Measurements from ENCODE around the gene DSC2.
"Not testable (repeated sequence)": the region's sequence is repeated elsewhere in the genome, so short reads cannot be mapped to it uniquely, and the experiment has no call there.

Gene DSC2

DNA sequence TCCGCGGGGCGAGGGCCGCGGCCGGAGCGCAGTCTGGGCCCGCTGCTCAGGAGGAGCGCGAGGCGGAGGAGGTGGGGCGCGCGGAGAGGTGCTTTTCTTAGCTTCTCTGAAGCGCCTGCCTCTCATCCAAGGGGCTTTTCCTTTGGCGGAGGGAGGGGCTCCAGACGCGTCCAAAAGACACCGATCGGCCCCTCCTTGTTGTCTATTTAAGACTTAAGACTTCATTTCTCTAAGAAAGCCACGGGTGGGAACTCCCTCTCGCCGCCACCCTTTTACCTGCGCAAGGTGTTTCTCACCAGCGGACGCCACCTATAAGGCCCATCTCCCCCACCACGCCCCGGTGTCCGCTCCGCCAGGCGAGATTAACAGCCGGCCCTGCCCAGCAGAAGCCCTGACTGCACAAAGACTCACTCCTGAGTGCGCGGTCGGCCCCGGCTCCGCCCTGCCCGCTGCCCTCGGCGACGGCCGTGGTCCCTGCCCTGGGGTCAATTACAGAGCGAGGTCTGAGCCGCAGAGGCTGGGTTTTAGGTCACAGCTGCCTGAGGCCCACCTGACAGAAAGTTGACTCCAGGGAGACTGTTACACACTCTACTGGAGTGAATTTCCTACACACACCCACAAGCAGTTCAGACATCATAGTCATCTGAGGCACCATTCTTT is at the start of gene DSC2:
TSS of gene DSC2 (minus strand) at position 397 of the 660 bp plus-strand sequence. CDS start 450 bp downstream, outside the sequence.
- DNase-seq: no peak

DNA sequence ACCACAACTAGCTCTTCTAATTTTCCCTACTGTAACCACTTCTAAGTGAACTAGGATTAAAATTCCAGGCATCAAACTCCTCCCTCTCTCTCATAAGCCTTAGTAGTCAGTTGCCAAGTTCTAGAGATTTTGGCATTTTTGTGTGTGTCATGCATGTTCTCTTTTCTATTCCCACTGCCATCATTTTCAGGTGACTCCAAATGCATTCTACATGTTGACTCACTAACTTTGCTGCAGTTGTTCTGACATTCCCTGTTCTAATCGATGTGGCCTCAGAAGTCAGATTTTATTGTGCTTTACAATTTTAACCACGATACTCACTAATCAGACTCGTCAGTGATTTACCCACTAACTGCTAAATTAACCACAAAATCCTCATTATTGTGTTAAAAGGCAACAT is 47.1 kb upstream of the DSC2 start:
- no peak for DNase-seq

- no peak for DNase-seq
Measured at GRCh38 chr18:31148600-31148999, 46.4 kb upstream of the DSC2 start.

GRCh38 chr18:31146809-31147208 is 44.6 kb upstream of the DSC2 start:
- no peak for DNase-seq

DNA sequence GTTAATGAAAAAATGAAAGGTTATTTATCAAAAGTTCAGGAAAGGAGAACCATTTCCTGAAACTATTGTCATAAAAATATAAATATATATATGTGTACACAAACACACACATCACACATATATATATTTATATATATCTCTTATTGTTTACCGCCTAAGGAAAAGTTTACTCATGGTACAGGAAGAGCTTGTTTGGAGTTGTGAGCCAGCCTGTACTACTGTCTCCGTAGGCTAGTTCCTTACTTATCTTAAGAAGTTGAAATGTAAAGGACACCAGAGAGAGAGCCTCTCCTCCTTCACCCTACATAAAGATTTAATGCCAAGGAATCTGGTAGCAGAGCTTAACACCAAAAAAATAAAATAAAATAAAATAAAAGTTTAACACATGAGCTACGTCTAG is 40.8 kb upstream of the DSC2 start:
- no peak for DNase-seq

GRCh38 chr18:31138709-31139108 is 36.5 kb upstream of the DSC2 start:
- no peak for DNase-seq

DNA sequence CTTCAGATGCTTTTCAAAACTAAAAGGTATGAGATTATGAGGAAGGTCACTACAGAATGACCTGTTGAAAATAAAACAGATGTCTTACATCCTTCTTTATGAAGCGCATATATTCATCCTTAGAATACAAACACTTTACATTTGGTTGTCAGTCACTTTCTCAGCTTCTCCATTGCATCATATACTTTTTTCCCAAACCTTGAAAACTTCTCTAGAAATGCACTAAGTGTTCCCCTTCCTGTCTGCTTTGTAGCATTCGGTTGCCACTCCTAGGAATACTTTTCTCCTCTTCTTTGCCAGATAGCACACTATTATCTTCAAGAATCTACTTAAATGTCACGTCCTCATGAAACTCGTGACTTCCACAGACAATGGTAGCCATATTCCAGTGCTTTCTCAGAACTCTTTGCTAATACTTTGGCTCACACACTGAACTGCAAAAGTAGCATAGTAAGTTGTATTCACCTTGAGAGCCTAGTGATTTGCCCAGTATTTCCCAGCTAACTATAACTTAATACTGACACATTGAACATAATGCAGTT is 32.8 kb upstream of the DSC2 start:
- no peak for DNase-seq

- no peak for DNase-seq
Measured at GRCh38 chr18:31129398-31130115, 27.3 kb upstream of the DSC2 start.

- DNase-seq: no peak
Measured at GRCh38 chr18:31125878-31126277, 23.7 kb upstream of the DSC2 start.

DNA sequence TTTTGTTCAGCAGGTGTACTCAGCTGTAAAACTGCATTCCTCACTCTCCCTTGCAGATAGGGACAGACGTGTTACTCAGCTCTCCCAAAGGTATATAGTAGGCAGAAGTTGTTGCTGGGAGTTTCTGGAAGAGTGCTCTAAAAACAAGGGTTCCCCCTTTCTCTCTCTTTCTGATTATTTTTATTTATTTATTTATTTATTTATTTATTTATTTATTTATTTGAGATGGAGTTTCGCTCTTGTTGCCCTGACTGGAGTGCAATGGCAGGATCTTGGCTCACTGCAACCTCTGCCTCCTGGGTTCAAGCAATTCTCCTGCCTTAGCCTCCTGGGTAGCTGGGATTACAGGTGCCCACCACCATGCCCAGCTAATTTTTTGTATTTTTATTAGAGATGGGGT is 20.9 kb upstream of the DSC2 start:
- not testable (repeated sequence) for DNase-seq

DNA sequence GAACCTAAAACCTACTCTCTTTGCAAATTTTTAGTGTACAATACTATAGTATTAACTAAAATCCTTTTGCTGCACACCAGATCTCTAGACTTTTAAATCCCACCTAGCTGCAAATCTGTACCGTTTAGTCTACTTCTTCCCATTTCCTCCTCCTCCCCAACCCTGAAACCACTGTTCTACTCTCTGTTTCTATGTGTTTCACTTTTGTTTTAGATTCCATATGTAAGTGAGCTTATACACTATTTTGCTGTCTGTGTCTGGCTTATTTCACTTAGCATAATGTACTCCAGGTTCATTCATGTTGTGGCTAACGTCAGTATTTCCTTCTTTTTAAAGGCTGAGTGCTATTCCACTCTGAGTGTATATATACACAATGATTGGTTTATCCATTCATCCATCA is 18.4 kb upstream of the DSC2 start:
- DNase-seq: no peak

DNA sequence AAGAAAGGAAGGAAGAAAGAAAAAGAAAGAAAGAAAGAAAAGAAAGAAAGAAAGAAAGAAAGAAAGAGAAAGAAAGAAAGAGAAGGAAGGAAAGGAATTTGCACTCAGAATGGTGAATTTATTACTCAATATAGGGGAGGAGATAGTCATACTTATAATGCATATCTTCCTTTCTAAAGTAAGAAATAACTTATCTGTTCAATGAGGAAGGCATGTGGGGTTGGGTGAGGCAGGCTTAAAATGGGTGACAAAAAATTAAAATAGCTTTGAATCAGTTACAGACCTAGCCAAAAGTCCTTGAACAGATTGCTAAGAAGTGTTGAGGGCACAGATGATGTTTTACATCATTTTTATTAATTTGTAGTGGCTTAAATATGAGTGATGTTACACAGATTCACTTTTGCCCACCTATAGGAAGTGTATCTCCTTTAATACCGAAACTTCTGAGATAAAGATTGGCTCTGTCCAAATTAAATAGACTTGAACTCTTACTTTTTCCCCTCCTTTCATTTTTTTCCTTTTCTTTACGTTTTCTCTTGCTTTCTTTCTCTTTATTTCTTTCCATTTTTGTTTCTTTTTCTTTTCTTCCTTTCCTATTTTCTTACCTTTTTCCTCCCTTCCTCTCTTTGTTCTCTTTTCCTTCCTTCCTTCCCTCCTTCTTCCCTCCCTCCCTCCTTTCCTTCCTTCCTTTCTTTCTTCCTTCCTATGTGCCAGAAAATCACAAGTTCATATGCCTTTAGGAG is 14.8 kb upstream of the DSC2 start:
- DNase-seq: no peak

DNA sequence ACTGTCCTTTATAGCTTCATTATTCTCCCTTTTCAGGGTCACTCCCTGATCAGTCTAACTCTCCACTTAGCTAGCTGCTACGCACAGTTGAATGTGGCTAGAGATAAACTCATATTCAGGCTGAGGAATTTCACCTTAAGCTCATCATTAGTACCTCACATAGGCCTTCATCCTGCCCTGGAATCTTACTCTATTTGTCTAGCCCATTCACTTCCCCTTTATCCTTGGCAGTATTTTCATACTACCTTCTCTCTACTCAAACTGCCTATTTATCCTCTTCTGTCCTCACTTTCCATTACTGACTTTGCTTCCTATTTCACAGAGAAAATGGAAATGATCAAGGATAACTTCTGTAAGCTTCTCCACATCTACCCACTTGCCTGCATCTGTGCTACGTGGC is 10.6 kb upstream of the DSC2 start:
- no peak for DNase-seq

GRCh38 chr18:31105733-31106132 is 3.5 kb upstream of the DSC2 start:
- DNase-seq: peak; percentile 17

- DNase-seq: no peak
Measured at GRCh38 chr18:31104444-31104843, 2.2 kb upstream of the DSC2 start.

- DNase-seq: no peak
Measured at GRCh38 chr18:31103423-31103822, 1.2 kb upstream of the DSC2 start.

GRCh38 chr18:31102941-31103340 is 720 bp upstream of the DSC2 start:
- DNase-seq: no peak

- DNase-seq: no peak
Measured at GRCh38 chr18:31101183-31102024, 817 bp downstream of the DSC2 start.

- no peak for DNase-seq
Measured at GRCh38 chr18:31100436-31101182, 1.6 kb downstream of the DSC2 start.

- no peak for DNase-seq
Measured at GRCh38 chr18:31099450-31100230, 2.6 kb downstream of the DSC2 start.

DNA sequence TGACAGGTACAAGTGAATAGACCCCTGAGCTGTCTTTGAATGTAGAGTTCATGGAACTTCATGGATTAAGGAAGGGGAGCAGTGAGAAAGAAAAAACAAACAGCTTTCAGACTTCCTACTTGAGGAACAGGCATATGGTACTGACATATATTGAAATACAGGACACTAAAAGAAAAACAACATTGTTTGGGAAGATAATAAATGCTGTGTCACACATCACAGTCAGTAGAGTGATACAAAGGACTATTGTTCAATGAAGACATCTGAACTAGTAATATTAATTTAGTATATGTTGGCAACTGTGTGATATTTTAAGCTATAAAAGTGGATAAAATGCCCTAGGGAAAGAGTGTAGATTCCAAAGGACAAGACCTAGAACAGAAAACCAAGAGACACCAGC is 3.3 kb downstream of the DSC2 start:
- DNase-seq: no peak

Measured in RPMI8226 (cell line).